HG03520 (cell line): ENCODE data around the gene PNKD.
A peak's percentile ranks its signal among the peaks of the same experiment; 100 is the strongest.

Source experiments
- ATAC-seq: cut with Tn5 transposase; IDR thresholded peaks from one replicate; pipeline ENCODE4 v1.9.1; 2021; ENCODE audit warnings: mild to moderate bottlenecking, moderate library complexity; ENCODE audit not compliant: unreplicated experiment

The PNKD gene

GRCh38 chr2:218394298-218395089 lies 124.2 kb downstream of the PNKD start:
- no peak for ATAC-seq

GRCh38 chr2:218395090-218395444 lies 124.7 kb downstream of the PNKD start:
- ATAC-seq, result no peak

- no peak for ATAC-seq
Measured at GRCh38 chr2:218395456-218395825, 125.1 kb downstream of the PNKD start.

GRCh38 chr2:218395826-218396687 lies 125.7 kb downstream of the PNKD start:
- peak; percentile 41 for ATAC-seq
